Measurements from ENCODE around the gene PCDH9.

PCDH9 gene

DNA sequence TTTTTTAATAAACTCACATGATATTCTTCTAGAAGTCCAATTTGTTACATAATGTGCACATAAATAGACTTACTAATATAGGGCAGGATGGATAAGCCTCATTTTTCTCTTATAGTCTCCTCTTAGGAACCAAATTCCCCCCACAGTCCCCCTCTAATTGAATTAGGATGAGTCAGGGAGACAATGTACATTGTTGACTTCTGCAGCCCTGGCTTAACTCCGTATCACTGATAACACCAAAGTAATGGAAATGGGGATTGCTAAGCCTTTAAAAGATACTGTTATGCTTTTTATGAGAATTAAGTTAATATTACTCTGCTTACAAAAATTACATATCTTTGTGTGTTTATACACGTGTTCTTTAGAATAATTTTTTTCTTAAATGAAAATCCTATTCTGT is 5.1 kb upstream of the PCDH9 start:
- Histone ChIP-seq H3K36me3 (ENCODE audit: insufficient read depth, low read length) (no peaks in the 10 kb centered on the region), H3K4me3 (ENCODE audit: low read length) (no peak overlapping the region), H3K9me3 (replicated peaks; ENCODE audit: low read length) (no peaks in the 10 kb centered on the region), H3K4me1 (ENCODE audit: control insufficient read depth, insufficient read depth, low read length) (no peaks in the 10 kb centered on the region), H3K27me3 (ENCODE audit: control insufficient read depth, insufficient read depth, low read length) (no peaks in the 10 kb centered on the region), H3K4me2 (ENCODE audit: low read length) (no peak overlapping the region), H3K9ac (ENCODE audit: low read depth, low read length) (no peak overlapping the region)

DNA sequence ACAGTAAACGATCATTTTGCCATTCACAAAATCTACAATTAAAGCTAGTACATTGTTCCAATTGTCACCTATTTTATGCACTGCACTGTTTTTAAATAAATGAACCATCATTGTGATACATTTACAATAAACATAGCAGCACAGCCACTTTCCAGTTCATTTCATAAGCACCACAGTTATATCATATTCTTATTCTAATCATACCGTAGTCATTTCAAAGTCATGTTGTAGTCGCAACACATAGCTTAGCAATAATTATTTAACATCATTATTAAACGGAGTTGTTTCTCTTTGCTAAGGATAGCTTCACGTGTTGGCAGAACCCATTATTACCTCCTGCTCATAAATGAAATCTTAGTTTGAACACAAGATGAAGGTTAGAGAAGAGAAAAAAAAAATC is 2.2 kb upstream of the PCDH9 start:
- peaks cover 11% of the 10 kb centered on the region for H3K4me1 ChIP-seq (ENCODE audit: control insufficient read depth, insufficient read depth, low read length)
- peak overlapping the region; percentile 87 for H3K4me2 ChIP-seq (ENCODE audit: low read length)
- no peak overlapping the region for H3K4me3 ChIP-seq (ENCODE audit: low read length)
- H3K36me3 ChIP-seq (ENCODE audit: insufficient read depth, low read length) = peaks cover 4% of the 10 kb centered on the region
- peak overlapping the region; percentile 98 for H3K9ac ChIP-seq (ENCODE audit: low read depth, low read length)
- H3K9me3 ChIP-seq (replicated peaks; ENCODE audit: low read length) = no peaks in the 10 kb centered on the region
- no peaks in the 10 kb centered on the region for H3K27me3 ChIP-seq (ENCODE audit: control insufficient read depth, insufficient read depth, low read length)

DNA sequence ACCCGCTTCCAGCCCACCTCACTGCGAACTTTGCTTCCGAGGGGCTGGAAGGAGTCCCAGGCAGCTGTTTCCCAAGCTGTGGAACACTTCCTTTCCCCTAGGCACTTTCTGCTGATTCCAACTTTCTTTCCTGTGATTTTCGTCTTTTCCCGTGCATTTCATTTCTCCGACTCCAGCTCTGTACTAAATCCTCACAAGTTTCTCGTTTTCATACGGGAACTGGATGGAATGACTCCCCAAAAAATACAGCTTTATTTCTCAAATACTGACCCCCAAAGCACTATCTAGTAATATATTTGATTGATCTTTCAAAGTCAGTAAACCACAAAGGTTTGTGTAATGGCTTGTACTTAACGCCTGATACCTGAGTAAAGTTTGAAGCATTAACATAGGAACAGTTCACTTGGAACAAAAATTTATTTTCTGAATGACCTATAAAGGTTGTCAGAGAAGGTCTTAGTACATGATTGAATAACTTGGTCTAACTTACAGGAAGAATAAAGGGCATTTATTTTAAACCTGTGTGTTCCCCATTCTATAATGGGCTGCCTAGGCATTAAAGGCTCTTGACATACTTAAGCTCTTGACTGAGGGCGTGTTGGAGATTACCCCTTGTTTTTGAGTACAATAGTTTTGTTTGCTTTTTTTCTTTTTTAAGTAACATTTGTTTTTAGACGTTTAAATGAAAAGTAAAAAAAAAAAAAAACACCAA is 1.3 kb upstream of the PCDH9 start:
- H3K9ac ChIP-seq (ENCODE audit: low read depth, low read length) = peak overlapping the region; percentile 98
- H3K9me3 ChIP-seq (replicated peaks; ENCODE audit: low read length) = no peaks in the 10 kb centered on the region

DNA sequence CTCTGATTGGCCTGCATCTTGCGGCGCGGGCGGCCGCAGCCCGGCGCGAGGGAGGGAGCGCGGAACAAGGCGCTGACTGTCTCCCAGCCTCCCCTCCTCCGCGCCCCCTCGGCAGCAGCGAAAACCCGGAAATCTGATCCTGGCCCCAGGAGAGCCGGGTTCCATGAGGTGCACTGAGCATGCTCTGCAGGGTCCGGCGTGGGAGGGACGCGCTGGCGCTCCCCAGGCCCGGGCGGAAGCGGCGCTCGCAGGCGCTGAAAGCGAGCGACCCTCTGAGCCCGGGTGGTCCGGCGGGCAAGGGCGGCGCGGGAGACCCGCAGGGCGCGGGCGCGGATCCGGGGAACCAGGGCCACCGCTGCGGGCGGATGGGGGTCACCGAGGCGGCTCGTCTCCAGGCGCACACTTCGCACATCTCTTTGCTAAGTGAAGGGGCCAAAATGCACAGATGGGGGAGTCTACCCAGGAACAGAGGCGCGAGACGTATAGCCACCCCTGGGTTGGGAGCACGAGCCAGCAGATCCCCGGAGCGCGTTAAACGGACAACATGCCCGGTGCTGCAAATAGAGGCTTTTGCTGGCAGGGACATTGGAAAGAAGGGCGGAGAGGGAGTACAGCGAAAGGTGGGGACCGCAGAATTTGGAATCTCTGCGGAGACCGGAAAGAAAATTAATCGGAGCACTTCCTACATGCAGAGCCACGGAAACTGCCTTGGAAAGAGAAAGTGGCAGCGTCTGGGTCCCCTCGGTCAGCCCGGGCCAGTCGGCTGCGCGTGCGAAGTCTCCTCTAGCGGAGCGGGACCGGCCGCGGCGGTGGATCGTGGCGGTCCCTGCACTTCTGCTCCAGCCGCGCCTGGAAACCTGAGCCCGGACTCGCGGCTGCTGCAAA is 510 bp upstream of the PCDH9 start:
- Histone ChIP-seq H3K4me1 (ENCODE audit: control insufficient read depth, insufficient read depth, low read length) (peaks cover 21% of the 10 kb centered on the region), H3K9me3 (replicated peaks; ENCODE audit: low read length) (no peaks in the 10 kb centered on the region), H3K4me3 (ENCODE audit: low read length) (peak overlapping the region; percentile 91), H3K4me2 (ENCODE audit: low read length) (peak overlapping the region; percentile 90), H3K36me3 (ENCODE audit: insufficient read depth, low read length) (peaks cover 20% of the 10 kb centered on the region), H3K9ac (ENCODE audit: low read depth, low read length) (peak overlapping the region; percentile 98), H3K27me3 (ENCODE audit: control insufficient read depth, insufficient read depth, low read length) (no peaks in the 10 kb centered on the region)

More for the DNA sequence above, 1.3 kb upstream of the PCDH9 start:
- H3K27me3 ChIP-seq (ENCODE audit: control insufficient read depth, insufficient read depth, low read length) = no peaks in the 10 kb centered on the region
- peaks cover 12% of the 10 kb centered on the region for H3K36me3 ChIP-seq (ENCODE audit: insufficient read depth, low read length)
- H3K4me1 ChIP-seq (ENCODE audit: control insufficient read depth, insufficient read depth, low read length) = peaks cover 18% of the 10 kb centered on the region
- H3K4me3 ChIP-seq (ENCODE audit: low read length) = peak overlapping the region; percentile 91
- peak overlapping the region; percentile 87 for H3K4me2 ChIP-seq (ENCODE audit: low read length)

GRCh38 chr13:67228916-67229315 is 1.2 kb downstream of the PCDH9 start:
- Histone ChIP-seq H3K27me3 (ENCODE audit: control insufficient read depth, insufficient read depth, low read length) (no peaks in the 10 kb centered on the region), H3K4me1 (ENCODE audit: control insufficient read depth, insufficient read depth, low read length) (peaks cover 23% of the 10 kb centered on the region), H3K36me3 (ENCODE audit: insufficient read depth, low read length) (peaks cover 24% of the 10 kb centered on the region), H3K9me3 (replicated peaks; ENCODE audit: low read length) (no peaks in the 10 kb centered on the region), H3K4me3 (ENCODE audit: low read length) (peak overlapping the region; percentile 87), H3K4me2 (ENCODE audit: low read length) (peak overlapping the region; percentile 90), H3K9ac (ENCODE audit: low read depth, low read length) (peak overlapping the region; percentile 87)

- H3K9me3 ChIP-seq (replicated peaks; ENCODE audit: low read length) = no peaks in the 10 kb centered on the region
- peak overlapping the region; percentile 90 for H3K4me2 ChIP-seq (ENCODE audit: low read length)
- H3K4me3 ChIP-seq (ENCODE audit: low read length) = peak overlapping the region; percentile 87
- H3K27me3 ChIP-seq (ENCODE audit: control insufficient read depth, insufficient read depth, low read length) = no peaks in the 10 kb centered on the region
- H3K36me3 ChIP-seq (ENCODE audit: insufficient read depth, low read length) = peaks cover 24% of the 10 kb centered on the region
- H3K4me1 ChIP-seq (ENCODE audit: control insufficient read depth, insufficient read depth, low read length) = peaks cover 32% of the 10 kb centered on the region
- H3K9ac ChIP-seq (ENCODE audit: low read depth, low read length) = peak overlapping the region; percentile 87
Measured at GRCh38 chr13:67228031-67228430, 2.1 kb downstream of the PCDH9 start.

GRCh38 chr13:67227131-67227983 is 2.8 kb downstream of the PCDH9 start:
- peak overlapping the region; percentile 87 for H3K4me3 ChIP-seq (ENCODE audit: low read length)
- peaks cover 24% of the 10 kb centered on the region for H3K36me3 ChIP-seq (ENCODE audit: insufficient read depth, low read length)

DNA sequence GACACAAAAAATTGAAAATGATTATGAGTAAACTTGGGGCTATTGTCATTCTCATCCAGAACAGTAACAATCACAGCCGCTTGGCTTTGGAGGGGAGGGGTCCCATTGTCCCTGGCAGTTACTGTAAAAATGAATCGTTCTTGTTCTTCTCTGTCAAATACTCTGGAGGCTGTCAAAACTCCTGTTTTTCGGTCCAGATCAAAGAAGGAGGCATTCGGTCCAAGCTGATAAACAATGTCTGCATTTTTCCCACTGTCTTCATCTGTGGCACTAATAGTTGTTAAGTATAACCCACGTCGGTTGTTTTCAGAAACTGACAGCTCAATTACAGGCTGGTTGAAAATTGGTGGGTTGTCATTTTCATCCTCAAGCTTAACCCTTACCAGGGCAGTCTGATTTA is 3.4 kb downstream of the PCDH9 start:
- H3K27me3 ChIP-seq (ENCODE audit: control insufficient read depth, insufficient read depth, low read length) = no peaks in the 10 kb centered on the region
- peak overlapping the region; percentile 87 for H3K4me3 ChIP-seq (ENCODE audit: low read length)
- H3K4me2 ChIP-seq (ENCODE audit: low read length) = peak overlapping the region; percentile 90
- no peaks in the 10 kb centered on the region for H3K9me3 ChIP-seq (replicated peaks; ENCODE audit: low read length)
- peaks cover 28% of the 10 kb centered on the region for H3K36me3 ChIP-seq (ENCODE audit: insufficient read depth, low read length)
- peaks cover 45% of the 10 kb centered on the region for H3K4me1 ChIP-seq (ENCODE audit: control insufficient read depth, insufficient read depth, low read length)
- H3K9ac ChIP-seq (ENCODE audit: low read depth, low read length) = peak overlapping the region; percentile 29

More at GRCh38 chr13:67227131-67227983, 2.8 kb downstream of the PCDH9 start:
- H3K27me3 ChIP-seq (ENCODE audit: control insufficient read depth, insufficient read depth, low read length) = no peaks in the 10 kb centered on the region
- peaks cover 38% of the 10 kb centered on the region for H3K4me1 ChIP-seq (ENCODE audit: control insufficient read depth, insufficient read depth, low read length)
- peak overlapping the region; percentile 90 for H3K4me2 ChIP-seq (ENCODE audit: low read length)
- H3K9me3 ChIP-seq (replicated peaks; ENCODE audit: low read length) = no peaks in the 10 kb centered on the region
- H3K9ac ChIP-seq (ENCODE audit: low read depth, low read length) = peak overlapping the region; percentile 87

DNA sequence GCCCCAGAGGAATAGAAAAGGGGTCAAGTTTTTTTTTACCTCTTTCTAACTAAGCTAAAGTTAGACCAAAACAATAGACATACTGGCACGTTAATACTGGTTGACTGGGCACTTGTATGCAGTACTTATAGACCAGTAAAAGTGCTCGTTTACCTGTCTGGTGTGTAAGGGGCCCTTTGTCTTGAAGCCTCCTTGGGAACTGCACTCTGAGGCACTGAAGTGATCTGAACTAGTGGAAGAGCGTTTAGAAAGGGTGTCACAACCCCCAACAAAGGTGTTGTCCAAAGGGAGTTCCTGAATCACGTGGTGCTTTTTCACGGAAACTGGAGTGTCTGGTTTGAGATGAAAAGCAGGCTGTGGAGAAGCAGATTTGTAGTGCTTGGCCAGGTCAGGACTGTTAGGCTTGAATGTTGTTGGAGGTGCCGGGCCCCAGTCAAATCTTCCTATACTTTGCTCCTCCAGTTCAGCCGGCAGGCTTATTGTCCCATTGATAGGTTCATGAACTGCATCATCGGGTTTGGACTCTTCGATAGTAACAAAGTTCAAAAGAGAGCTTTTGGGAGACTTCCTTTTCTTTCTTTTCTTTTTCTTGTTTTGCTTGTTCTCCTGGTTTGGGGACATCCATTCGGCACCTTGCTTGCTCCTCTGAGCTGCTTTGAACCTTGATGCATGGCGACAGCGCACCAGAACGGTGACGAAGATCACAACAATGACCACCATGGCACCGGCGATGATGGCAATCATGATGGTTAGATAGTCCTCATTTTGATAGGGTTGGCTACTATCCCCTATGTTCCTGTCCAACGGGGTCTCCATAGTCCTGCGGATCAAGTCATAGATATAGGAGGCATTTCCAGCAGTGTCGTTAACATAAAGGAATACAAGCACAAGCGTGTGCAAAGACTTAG is 4.6 kb downstream of the PCDH9 start:
- Histone ChIP-seq H3K27me3 (ENCODE audit: control insufficient read depth, insufficient read depth, low read length) (no peaks in the 10 kb centered on the region), H3K9me3 (replicated peaks; ENCODE audit: low read length) (no peaks in the 10 kb centered on the region), H3K9ac (ENCODE audit: low read depth, low read length) (peak overlapping the region; percentile 49), H3K4me2 (ENCODE audit: low read length) (peak overlapping the region; percentile 90), H3K4me1 (ENCODE audit: control insufficient read depth, insufficient read depth, low read length) (peaks cover 48% of the 10 kb centered on the region), H3K4me3 (ENCODE audit: low read length) (peak overlapping the region; percentile 54), H3K36me3 (ENCODE audit: insufficient read depth, low read length) (peaks cover 28% of the 10 kb centered on the region)

DNA sequence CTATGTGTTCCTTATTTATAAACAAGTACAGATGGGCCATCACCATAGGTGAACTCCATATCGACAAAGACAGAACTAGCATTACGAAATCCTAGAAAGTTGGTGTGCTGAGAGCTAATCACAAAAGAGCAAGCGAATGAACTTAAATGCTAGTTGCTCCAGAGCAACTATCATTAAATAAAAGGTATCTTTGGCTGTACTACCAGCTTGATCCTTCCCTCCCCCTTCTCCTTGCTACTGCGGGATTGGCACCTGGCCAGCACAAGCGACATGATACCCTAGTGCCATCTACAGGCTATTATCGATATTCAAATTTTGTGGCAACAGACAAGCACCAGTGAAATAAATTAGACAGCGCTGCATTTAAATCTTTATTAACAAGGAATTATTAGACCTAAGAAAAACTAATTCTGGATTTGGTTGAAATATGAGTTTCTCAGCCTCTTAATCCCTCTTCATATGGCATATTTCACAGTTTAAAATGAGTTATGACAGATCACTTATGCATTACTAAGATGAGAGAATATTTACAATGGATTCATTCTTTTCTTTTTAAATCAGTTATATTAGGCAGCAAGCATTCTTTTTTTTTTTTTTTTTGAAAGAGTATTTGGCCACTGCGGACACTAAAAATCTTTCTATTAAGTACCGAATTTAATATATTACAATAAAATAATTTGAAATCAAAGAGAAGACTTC is 5.8 kb downstream of the PCDH9 start:
- Histone ChIP-seq H3K4me3 (ENCODE audit: low read length) (peak overlapping the region; percentile 54), H3K4me2 (ENCODE audit: low read length) (peak overlapping the region; percentile 90), H3K9ac (ENCODE audit: low read depth, low read length) (peak overlapping the region; percentile 49), H3K4me1 (ENCODE audit: control insufficient read depth, insufficient read depth, low read length) (peaks cover 48% of the 10 kb centered on the region), H3K36me3 (ENCODE audit: insufficient read depth, low read length) (peaks cover 28% of the 10 kb centered on the region), H3K27me3 (ENCODE audit: control insufficient read depth, insufficient read depth, low read length) (no peaks in the 10 kb centered on the region), H3K9me3 (replicated peaks; ENCODE audit: low read length) (no peaks in the 10 kb centered on the region)
